Measurements from ENCODE around the gene TAGLN2.

DNA sequence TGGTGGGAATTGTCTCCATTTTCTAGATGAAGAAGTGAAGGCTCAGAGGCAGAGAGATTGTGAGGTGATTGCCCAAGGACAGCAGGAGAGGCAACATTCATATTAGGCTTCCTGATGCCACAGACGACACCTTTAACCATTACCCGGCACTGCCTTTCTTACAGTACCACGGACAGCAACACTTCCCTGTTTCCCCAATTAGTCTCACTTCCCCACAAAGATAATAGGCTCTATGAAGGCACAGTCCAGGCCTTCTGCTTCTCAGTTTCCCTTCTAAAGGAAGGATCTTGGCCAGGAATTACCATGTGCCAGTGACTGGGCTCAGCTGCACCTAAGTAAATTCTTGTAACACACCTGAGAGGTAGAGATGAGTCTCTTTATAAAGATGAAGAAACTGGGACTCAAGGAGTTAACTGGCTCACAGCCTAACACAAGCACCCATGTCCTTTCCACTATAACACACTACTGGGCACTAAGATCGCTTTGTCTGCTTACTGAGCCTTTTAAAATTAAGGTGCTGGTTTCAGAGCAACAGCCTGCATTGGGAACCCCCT is 10.5 kb upstream of the TAGLN2 start:
- TF ChIP-seq, protein P1, sequence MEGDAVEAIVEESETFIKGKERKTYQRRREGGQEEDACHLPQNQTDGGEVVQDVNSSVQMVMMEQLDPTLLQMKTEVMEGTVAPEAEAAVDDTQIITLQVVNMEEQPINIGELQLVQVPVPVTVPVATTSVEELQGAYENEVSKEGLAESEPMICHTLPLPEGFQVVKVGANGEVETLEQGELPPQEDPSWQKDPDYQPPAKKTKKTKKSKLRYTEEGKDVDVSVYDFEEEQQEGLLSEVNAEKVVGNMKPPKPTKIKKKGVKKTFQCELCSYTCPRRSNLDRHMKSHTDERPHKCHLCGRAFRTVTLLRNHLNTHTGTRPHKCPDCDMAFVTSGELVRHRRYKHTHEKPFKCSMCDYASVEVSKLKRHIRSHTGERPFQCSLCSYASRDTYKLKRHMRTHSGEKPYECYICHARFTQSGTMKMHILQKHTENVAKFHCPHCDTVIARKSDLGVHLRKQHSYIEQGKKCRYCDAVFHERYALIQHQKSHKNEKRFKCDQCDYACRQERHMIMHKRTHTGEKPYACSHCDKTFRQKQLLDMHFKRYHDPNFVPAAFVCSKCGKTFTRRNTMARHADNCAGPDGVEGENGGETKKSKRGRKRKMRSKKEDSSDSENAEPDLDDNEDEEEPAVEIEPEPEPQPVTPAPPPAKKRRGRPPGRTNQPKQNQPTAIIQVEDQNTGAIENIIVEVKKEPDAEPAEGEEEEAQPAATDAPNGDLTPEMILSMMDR (IDR thresholded peaks at IDR 0.05), result no peak
- TF ChIP-seq POLR2A (IDR thresholded peaks at IDR 0.05), result no peak

All from prostate gland (tissue), 2 donors.